Bone marrow (tissue), 2 donors: ENCODE data around the gene BUD23.
A peak's percentile ranks its signal among the peaks of the same experiment; 100 is the strongest.
"Not testable (repeated sequence)": the region's sequence is repeated elsewhere in the genome, so short reads cannot be mapped to it uniquely, and the experiment has no call there.

Experiments
- DNase-seq, 2 donors: peaks; one replicate each; lab custom pipeline; 2025; lab: John Stamatoyannopoulos, UW

Gene BUD23

GRCh38 chr7:73701357-73701995 lies 18.1 kb downstream of the BUD23 start:
- peak in 1 of 2 donors; percentile 25 for DNase-seq

DNA sequence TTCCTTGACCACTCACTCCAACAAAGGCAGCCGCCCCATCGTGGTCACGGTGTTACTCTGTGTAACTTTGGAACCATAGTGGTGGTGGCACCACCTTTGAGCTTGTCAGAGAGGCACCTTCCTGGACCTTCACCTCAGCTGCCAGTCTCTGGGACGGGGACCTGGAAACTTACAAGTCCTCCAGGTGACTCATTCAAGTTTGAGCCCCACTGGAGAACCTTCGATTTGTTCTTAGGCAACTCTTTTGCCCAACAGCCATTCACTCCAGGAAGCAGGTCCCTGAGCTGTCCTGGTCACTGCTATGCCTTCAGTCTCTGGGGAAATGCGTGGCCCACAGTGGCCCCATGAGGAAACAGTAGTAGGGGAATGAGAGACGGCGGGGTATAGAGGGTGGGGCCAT lies 18.8 kb downstream of the BUD23 start:
- DNase-seq, result no peak

DNA sequence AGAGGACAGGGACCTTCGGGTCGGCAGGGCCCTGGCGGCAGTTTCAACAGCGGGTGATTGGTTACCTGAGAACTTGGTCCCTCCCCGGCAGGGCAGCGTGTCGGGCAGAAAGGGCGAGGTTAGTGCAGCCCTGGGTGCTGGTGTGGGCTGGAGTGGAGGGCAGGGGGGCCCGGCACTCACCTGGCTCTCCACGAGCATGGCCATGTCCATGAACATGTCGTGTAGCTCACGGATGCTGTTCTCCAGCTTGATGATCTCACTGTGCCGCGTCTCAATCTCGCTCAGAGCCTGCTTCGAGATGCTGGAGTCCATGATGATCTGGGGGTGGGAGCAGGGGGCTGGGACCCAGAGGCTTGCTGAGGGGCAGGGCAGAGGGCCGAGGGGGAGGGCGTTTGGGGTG lies 19.3 kb downstream of the BUD23 start:
- no peak for DNase-seq

GRCh38 chr7:73703225-73703624 lies 19.8 kb downstream of the BUD23 start:
- no peak for DNase-seq

- DNase-seq, result peak in 1 of 2 donors; percentile 22
Observed at GRCh38 chr7:73703757-73704639, 20.6 kb downstream of the BUD23 start.

GRCh38 chr7:73704640-73705550 lies 21.5 kb downstream of the BUD23 start:
- no peak for DNase-seq

- DNase-seq, result no peak
Observed at GRCh38 chr7:73705551-73705920, 22.1 kb downstream of the BUD23 start.

DNA sequence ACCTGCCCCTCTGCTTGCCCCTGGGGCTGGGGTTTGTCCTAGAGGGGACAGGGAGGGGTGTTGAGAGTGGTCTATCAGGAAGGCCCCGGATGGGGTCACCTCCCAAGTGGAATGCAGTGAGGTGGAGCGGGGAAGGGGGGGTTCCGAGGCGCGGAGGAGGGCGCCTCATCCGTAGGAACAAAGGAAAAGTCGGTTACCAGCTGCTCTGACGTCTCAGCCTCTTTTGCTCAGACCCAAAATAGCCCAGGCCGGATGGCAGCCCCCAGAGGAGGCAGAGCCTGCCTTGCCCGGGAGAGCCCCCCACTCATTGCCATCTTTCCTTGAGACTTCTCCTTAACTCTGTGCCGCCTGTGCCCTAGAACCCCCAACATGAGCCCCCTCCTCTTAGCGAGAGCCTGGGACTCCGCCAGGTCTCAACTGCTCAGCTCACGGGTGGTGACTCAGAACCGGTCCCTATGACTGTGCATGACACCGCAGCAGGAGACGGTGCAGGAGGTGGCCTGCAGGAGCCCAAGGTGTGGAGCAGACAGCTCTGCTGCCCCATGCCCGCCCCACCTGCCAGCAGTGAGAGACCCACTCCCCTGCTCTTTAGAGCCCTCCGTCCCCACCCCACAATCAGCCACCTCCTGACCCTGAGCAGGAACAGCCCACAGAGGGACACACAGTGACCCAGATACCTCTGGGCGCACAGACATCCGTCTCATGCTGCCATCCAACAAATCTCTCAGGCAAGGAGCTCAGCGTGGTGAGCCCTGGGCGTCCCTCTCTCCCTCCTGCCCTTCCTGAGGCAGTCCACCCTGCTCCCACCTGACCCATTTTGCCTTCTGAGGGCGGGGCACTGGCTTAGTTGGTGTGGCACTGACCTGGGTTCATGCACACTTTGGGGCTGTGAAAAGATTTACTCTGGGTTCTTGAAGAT lies 23.0 kb downstream of the BUD23 start:
- DNase-seq, result peak in 1 of 2 donors; percentile 13

DNA sequence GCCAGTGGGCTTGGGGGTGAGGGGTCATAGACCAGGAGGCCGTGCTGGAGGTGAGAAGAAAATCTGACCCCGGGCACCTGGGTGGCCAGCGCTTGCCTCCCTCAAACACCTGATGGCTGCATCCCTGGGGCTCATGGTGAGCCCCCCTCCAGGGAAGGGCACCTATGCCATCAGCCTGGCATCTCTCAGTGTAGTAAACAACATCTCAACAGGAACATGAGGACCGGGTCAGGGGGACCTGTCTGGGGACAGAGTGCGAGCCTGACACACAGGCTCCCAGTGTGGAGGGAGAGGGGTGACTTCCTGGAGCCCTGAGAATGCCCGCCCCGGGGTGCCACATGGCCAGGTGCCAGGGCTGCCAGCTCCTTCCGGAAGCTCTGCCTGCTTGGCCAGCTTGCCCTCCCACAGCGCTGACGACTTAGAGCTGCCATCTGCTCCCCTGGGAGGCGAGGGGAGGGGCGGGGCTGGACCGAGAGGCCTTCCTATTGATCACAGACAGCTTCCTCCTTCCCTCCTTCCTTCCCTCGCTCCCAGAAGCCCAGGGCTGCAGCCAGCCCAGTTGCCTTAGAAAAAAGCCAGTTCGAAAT lies 23.7 kb downstream of the BUD23 start:
- peak in 1 of 2 donors; percentile 4 for DNase-seq

- no peak for DNase-seq
Observed at GRCh38 chr7:73708961-73709549, 25.7 kb downstream of the BUD23 start.

- no peak for DNase-seq
Observed at GRCh38 chr7:73712773-73713172, 29.4 kb downstream of the BUD23 start.

- DNase-seq, result not testable (repeated sequence)
Observed at GRCh38 chr7:73713319-73713718, 29.9 kb downstream of the BUD23 start.

- DNase-seq, result peak; percentile 35 to 80
Observed at GRCh38 chr7:73715648-73716317, 32.4 kb downstream of the BUD23 start.

- DNase-seq, result no peak
Observed at GRCh38 chr7:73716318-73716890, 33.0 kb downstream of the BUD23 start.

- DNase-seq, result peak in 1 of 2 donors; percentile 15
Observed at GRCh38 chr7:73717025-73717807, 33.8 kb downstream of the BUD23 start.

GRCh38 chr7:73717991-73718405 lies 34.6 kb downstream of the BUD23 start:
- peak; percentile 61 to 95 for DNase-seq

DNA sequence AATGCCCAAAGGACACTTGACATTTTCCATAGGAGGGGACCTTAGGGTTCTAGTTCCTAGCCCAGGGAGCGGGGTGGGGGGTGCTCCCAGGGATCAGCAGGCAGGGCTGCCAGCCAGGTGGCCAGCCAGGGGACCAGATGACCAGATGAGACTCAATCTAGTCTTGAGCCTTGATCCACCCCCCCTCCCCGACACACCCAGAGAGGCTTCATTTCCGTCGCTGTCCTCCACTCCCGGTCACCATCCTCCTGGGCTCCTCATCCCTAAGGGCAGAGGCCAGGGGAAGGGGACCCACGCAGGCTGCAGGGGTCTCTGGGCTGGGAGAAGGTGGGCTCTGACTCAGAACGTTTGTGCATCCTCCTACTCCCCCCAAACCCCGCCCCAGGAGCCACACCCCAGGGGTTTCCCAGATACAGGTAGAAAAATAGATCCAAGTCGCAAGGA lies 35.1 kb downstream of the BUD23 start:
- peak in 1 of 2 donors; percentile 45 for DNase-seq
